ENCODE data around the gene SHMT1.

Gene SHMT1

GRCh38 chr17:18322522-18322921 lies 40.8 kb downstream of the SHMT1 start:
- H3K4me3 ChIP-seq (ENCODE audit: control insufficient read depth, low read depth, low read length): no peak overlapping the region
- TF ChIP-seq, protein P1, sequence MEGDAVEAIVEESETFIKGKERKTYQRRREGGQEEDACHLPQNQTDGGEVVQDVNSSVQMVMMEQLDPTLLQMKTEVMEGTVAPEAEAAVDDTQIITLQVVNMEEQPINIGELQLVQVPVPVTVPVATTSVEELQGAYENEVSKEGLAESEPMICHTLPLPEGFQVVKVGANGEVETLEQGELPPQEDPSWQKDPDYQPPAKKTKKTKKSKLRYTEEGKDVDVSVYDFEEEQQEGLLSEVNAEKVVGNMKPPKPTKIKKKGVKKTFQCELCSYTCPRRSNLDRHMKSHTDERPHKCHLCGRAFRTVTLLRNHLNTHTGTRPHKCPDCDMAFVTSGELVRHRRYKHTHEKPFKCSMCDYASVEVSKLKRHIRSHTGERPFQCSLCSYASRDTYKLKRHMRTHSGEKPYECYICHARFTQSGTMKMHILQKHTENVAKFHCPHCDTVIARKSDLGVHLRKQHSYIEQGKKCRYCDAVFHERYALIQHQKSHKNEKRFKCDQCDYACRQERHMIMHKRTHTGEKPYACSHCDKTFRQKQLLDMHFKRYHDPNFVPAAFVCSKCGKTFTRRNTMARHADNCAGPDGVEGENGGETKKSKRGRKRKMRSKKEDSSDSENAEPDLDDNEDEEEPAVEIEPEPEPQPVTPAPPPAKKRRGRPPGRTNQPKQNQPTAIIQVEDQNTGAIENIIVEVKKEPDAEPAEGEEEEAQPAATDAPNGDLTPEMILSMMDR (conservative IDR thresholded peaks at IDR 0.05; ENCODE audit: control insufficient read depth, insufficient read depth, low read depth, low read length): no peak
- no peak for DNase-seq (ENCODE audit: low read depth)

DNA sequence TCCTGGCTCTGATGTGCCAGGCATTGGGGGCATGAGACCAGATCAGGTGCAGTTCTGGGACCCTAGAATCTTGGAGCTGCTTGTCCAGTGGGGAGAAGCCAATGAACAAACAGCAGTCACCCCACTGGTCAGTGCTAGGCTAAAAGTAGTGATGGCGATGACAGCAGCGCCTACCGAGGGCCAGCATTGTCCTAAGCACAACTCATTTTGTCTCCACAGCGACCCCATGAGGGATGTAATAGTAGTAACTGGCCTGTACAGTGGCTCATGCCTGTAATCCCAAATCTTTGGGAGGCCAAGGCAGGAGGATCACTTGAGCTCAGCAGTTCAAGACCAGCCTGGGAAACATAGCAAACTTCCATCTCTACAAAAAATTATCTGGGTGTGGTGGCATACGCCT lies 42.0 kb downstream of the SHMT1 start:
- no peak overlapping the region for H3K4me3 ChIP-seq (ENCODE audit: control insufficient read depth, low read depth, low read length)
- TF ChIP-seq, protein P1 (conservative IDR thresholded peaks at IDR 0.05; ENCODE audit: control insufficient read depth, insufficient read depth, low read depth, low read length): peak; percentile 22
- peak; percentile 38 for DNase-seq (ENCODE audit: low read depth)

DNA sequence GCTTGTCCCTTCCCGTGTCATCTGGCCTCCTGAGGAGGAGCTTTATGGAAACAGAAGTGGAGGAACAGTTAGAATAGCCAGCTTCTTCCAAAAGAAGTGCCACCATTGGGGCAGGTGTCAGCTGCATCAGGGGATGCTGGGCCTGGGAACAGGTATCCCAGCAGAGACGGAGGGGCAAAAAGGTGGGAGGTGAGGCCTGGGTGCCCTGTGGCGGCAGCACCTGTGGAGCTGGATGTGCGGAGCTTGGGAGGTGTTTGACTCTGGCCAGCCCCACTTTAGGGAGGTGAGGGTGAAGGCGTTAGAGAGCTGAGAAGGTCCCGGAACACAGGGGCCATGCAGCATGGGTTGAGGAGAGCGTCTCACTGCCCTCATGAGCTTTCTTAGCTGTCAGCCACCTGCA lies 43.0 kb downstream of the SHMT1 start:
- DNase-seq (ENCODE audit: low read depth): no peak
- TF ChIP-seq, protein P1 (conservative IDR thresholded peaks at IDR 0.05; ENCODE audit: control insufficient read depth, insufficient read depth, low read depth, low read length): no peak
- H3K4me3 ChIP-seq (ENCODE audit: control insufficient read depth, low read depth, low read length): no peak overlapping the region

DNA sequence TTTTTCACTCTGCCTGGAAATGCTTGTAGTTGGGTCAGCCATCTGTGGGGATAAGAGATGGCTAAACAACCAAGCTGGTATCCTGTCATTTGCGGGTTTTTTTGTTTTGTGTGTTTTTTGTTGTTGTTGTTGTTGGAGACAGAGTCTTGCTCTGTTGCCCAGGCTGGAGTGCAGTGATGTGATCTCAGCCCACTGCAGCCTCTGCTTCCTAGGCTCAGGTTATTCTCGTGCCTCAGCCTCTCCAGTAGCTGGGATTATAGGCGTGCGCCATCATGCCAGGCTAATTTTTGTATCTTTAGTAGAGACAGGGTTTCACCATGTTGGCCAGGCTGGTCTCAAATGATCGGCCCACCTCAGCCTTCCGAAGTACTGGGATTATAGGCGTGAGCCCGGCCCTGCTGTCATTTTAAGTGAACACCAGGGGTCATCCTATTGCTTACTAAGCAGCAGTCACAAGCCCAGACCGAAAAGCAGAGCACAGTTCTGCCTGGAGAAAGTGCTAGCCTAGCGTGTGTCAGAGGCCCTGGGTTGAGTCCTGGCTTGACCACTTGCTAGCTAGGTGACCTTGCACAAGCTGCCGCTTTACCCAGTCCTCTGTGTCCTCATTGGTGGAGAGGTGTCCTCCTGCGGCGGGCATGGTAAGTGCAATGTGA lies 43.6 kb downstream of the SHMT1 start:
- DNase-seq (ENCODE audit: low read depth): peak; percentile 78
- TF ChIP-seq, protein P1 (conservative IDR thresholded peaks at IDR 0.05; ENCODE audit: control insufficient read depth, insufficient read depth, low read depth, low read length): peak; percentile 61
- H3K4me3 ChIP-seq (ENCODE audit: control insufficient read depth, low read depth, low read length): no peak overlapping the region

- DNase-seq (ENCODE audit: low read depth): no peak
- no peak overlapping the region for H3K4me3 ChIP-seq (ENCODE audit: control insufficient read depth, low read depth, low read length)
- TF ChIP-seq, protein P1 (conservative IDR thresholded peaks at IDR 0.05; ENCODE audit: control insufficient read depth, insufficient read depth, low read depth, low read length): no peak
Measured at GRCh38 chr17:18318771-18319450, 44.4 kb downstream of the SHMT1 start.

DNA sequence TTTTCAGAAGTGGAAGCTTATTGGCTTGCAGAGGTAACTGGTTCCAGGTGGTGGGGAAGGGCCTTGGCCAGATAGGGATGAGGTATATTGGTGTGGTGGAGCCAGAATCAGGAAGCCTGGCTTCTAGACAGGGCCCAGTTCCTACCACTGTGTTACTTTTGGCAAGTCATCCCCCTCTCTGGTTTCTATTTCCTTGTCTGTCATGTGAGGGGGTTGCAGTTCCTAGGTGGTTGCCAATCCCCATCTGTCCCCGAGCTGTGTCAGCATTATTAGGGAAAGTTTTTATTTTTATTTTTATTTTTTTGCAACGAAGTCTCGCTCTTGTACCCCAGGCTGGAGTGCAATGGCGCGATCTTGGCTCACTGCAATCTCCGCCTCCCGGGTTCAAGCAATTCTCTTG lies 45.2 kb downstream of the SHMT1 start:
- TF ChIP-seq, protein P1 (conservative IDR thresholded peaks at IDR 0.05; ENCODE audit: control insufficient read depth, insufficient read depth, low read depth, low read length): no peak
- DNase-seq (ENCODE audit: low read depth): peak; percentile 13
- no peak overlapping the region for H3K4me3 ChIP-seq (ENCODE audit: control insufficient read depth, low read depth, low read length)

Data from fibroblast of mammary gland (primary cell).